ENCODE data around the gene ZNF428.
"Not testable (repeated sequence)": the region's sequence is repeated elsewhere in the genome, so short reads cannot be mapped to it uniquely, and the experiment has no call there.

ZNF428 gene, protein sequence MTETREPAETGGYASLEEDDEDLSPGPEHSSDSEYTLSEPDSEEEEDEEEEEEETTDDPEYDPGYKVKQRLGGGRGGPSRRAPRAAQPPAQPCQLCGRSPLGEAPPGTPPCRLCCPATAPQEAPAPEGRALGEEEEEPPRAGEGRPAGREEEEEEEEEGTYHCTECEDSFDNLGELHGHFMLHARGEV

GRCh38 chr19:43619262-43620060, at the start of gene ZNF428:
ZNF428 (minus strand) TSS chr19:43619629; CDS start chr19:43614304, 5,325 bp downstream.
- DNase-seq = peak; percentile 76

- DNase-seq = peak; percentile 99
Observed at GRCh38 chr19:43668406-43669109, 49.1 kb upstream of the ZNF428 start.

DNA sequence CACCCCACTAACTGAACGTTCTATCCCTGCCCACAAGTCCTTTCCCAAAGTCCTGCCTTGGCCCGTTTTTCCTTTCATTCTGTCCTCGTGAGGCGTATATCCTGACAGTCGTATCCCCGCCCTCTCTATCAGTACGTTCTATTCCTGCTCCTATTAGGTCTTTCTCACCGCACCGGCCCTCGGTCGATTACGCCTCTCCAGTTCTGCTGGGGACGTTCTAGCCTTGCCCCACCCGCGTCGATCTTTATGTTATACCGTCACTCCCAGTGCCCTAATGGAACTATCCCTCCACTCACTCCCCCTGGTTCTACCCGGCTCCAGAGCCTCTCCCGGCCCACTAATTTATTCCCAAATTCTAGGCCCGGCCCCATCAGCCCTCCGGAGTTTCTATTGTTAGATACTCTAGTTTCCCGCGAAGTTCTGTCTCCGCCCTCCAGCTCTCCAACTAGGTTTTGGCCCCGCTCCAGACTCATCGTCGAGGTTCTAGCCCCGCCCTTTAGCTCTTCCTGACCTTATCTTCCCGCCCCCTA, 48.5 kb upstream of the ZNF428 start:
- DNase-seq = no peak

DNA sequence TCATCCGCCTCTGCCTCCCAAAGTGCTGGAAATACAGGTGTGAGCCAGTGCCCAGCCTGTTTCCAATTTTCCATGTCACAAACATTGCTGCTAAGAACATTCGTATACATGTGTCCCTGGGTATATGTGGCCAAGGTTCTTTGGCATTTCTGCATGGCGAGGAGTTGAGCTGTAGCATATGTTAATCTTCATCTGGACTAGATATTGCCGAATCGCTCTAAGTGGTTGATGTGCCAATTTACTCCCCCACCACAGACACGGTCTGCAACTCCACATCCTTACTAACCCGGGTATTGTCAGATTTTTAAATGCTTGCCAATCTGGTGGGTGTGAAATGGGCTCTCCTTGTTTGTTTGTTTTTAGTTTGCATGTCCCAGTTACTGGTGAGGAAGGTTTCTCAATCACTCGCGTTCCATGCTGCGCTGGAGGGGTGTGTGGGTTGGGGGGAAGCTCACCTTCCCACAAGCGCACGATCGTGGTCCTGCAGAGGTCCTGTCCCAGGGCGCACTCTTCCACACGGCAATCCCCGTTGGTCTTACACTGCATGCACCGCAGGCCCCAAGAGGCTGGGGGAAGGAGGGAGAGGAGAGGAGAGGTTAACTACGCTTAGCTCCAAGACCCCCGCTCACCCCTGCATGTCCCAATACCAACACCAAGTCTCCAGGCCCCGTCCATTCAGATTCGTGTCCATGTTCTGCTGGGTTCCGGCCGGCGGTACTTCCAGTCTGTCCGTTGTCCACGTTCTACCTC, 47.9 kb upstream of the ZNF428 start:
- no peak for DNase-seq

- DNase-seq = no peak
Observed at GRCh38 chr19:43664018-43664417, 44.6 kb upstream of the ZNF428 start.

DNA sequence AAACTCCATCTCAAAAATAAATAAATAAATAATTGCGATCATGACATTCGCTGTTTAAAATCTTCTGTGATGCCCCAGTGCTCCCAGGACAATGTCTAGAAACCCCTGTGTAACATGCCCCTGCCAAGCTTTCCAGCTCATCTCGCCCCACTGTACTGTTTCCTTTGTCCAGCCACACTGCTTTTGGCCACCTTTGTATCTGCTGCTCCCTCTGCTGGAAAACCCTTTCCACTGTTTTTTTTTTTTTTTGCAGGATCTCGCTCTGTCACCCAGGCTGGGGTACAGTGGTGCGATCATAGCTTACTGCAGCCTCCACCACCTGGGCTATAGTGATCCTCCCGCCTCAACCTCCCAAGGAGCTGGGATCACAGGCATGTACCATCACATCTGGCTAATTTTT, 43.1 kb upstream of the ZNF428 start:
- no peak for DNase-seq

GRCh38 chr19:43660971-43661360, 41.5 kb upstream of the ZNF428 start:
- no peak for DNase-seq

GRCh38 chr19:43660301-43660970, 41.0 kb upstream of the ZNF428 start:
- no peak for DNase-seq

DNA sequence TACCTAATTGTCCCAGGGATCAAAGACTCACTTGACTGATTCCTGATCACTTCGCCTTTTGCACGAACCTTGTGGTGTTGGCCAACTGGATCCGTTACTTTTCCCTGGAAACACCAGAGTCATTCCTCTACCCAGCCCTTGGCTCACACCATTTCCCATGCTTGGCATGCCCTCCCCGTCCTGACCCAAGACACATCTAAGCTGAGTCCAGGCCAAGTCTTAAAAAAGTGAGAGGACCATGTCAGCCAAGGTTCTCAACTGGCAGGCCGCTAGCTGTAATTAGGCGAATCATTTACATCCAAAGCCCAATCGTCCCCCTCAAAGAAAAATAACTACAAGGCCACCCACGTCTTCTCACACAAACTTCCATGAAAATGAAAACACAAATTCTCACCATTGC, 39.1 kb upstream of the ZNF428 start:
- no peak for DNase-seq

DNA sequence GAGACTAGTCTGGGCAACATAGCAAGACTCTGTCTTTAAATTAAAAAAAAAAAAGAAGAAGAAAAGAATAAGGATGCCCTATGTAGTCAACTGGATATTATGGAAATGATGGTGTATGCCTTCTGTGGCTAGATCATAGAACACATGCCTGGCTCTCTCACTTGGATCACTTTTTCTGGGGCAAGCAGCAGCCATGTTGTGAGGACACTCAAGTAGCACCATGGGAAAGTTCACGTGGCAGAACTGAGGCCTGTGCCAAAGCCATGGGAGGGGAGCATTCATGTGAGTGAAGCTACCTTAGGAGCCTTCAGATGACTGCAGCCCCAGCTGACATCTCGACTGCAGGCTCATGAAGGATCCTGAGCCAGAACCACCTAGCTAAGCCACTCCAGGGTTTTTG, 38.6 kb upstream of the ZNF428 start:
- no peak for DNase-seq

DNA sequence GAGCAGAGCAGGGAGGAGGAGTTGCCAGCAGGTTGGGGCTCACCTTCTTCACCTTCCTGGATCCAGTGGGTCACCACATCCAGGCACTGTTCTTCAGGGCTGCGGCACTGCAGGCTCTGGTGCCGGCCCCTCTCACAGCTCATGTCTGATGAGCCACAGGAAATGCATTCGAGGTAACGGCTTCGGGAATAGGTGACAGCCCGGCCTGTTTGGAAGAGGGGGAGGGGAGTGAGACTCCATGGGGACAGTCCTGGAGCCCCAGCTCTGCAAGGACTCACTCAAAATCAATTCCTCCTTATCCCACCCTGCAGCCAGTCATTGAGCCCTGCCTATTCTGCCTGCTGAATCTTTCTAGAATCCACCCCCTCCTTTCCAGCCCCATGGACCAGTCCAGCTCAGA, 37.0 kb upstream of the ZNF428 start:
- DNase-seq = no peak

GRCh38 chr19:43652546-43652874, 33.1 kb upstream of the ZNF428 start:
- no peak for DNase-seq

DNA sequence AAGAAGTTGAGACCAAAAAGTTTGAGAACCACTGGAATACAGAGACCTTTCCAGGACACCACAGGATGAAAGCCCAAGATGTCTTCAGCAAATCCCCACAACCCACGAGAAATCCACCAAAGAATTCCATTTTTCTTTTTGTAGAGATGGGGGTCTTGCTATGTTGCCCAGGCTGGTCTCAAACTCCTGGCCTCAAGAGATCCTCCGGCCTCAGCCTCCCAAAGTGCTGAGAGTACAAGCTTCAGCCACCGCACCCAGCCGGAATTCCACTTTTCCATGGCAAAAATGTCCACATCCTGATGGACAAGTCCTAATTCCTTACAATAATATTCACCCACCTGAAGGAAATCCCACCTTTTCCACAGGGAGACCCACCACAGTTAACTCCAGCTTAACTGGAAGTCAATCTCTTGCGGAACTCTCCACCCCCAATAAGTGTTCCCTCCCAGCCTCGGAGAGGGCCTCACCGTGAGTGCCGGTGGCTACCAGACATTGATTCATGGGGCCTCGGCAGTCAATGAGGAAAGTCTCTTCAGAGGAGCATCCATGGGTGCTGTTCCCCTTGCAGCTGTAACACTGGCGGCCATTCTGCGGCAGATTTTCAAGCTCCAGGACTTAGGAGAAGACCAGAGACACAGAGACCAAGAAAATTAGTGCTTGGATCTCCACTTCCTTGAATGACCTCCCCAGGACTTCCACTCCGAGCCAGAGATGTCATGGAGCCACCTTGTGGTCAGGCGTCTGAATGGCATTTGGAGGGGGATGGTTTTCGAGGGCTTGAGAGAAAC, 32.5 kb upstream of the ZNF428 start:
- DNase-seq = peak; percentile 29

DNA sequence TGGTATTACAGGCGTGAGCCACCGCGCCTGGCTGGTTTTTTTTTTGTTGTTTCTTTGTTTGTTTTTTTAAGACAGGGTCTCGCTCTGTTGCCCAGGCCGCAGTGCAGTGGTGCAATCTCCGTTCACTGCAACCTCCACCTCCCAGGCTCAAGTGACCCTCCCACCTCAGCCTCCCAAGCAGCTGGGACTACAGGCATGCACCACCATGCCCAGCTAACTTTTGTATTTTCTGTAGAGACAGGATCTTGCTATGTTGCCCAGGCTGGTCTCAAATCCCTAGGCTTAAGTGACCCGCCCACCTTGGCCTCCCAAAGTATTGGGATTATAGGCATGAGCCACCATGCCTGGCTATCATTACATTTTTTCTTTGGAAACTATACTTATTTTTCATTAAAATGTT, 30.8 kb upstream of the ZNF428 start:
- DNase-seq = not testable (repeated sequence)

DNA sequence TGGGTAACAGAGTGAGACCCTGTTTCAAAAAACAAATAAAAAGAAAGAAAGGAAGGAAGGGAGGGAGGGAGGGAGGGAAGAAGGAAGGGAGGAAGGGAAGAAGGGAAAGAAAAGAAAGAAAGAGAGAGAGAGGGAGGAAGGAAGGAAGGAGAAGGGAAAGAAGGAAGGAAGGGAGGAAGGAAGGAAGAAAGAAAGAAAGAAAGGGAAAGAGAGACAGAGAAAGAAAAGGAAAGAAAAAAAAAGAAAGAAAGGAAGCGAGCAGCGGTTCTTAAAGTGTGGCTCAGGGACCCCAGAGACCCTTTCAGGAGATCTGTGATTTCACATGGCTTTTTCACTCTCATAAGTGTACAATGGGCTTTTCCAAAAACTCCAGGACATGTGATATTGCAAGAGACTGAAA, 30.1 kb upstream of the ZNF428 start:
- DNase-seq = no peak

- no peak for DNase-seq
Observed at GRCh38 chr19:43648633-43649032, 29.2 kb upstream of the ZNF428 start.

DNA sequence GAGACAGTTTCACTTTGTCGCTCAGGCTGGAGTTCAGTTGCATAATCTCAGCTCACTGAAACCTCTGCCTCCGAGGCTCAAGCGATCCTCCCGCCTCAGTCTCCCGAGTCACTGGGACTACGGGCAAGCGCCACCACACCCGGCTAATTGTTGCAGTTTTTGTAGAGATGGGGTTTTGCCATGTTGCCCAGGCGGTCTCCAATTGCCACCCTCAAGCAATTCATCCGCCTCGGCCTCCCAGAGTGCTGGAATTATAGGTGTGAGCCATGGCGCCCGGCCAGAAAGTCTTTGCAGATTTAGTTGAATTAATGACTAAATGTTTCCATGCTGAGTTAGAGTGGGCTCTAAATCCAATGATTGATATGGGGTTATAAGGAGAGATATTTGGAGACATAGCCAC, 24.8 kb upstream of the ZNF428 start:
- no peak for DNase-seq

GRCh38 chr19:43643326-43643725, 23.9 kb upstream of the ZNF428 start:
- no peak for DNase-seq

GRCh38 chr19:43642531-43642930, 23.1 kb upstream of the ZNF428 start:
- DNase-seq = no peak

GRCh38 chr19:43641333-43641732, 21.9 kb upstream of the ZNF428 start:
- no peak for DNase-seq

DNA sequence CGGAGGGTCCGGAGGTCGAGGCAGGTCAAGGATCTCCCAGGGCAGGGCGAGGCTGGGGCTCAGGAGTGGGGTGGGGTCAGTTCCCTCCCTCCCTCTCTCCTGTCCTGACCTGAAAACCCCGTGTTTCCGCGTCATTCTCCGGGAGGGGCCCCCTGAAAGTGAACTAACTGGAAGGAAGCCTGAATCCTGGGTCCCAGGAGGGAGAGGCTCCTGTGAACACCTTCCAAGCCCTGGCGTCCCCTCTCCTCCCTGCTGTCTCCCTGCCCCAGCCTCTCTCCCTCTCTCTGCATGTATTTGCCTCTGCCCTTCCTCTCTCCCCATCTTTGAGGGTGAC, 21.0 kb upstream of the ZNF428 start:
- DNase-seq = no peak
